AG04450 (cell line): ENCODE data around the gene USP53. TPM values are rescaled to one million over a fixed set of nuclear protein-coding genes. Genes with fewer than 3 reads are reported as not detected.

Source experiments
- CTCF ChIA-PET: fragments of 300-600, 350-600 bp; formaldehyde crosslinking; extraction: SDS; loops from one replicate; lab custom pipeline; 2022; ENCODE audit warnings: antibody characterized with exemption, inconsistent platforms; lab: Charles Lee
- POLR2A ChIA-PET: fragments of 350-600 bp; formaldehyde crosslinking; extraction: SDS; loops from one replicate; lab custom pipeline; 2021; ENCODE audit warnings: antibody characterized with exemption, inconsistent platforms; lab: Yijun Ruan, JAX
- DNase-seq: peaks from one replicate; pipeline ENCODE4 v3.0.0-alpha.2; 2011; ENCODE audit warnings: low read depth, low spot score
- H3K27ac ChIP-seq: one replicate; pipeline ENCODE4 v1.5.1; 2012; ENCODE audit warnings: low read depth, low read length, control low read depth
- H3K27me3 ChIP-seq: one replicate; pipeline ENCODE4 v1.6.0; 2012; ENCODE audit warnings: low read length; ENCODE audit not compliant: control insufficient read depth, insufficient read depth
- H3K4me3 ChIP-seq: 2 replicates; pipeline ENCODE4 v1.5.1; 2011; ENCODE audit warnings: mild to moderate bottlenecking, low read depth, low read length, control low read depth
- H3K9me3 ChIP-seq: 2 replicates; pipeline ENCODE4 v1.5.1; 2012; ENCODE audit warnings: low read length; ENCODE audit not compliant: control insufficient read depth, insufficient read depth
- polyA plus RNA-seq: library from polyadenylated mRNA; depleted of rRNA; stranded (reverse); fragments of >200 nt; gene quantifications from 2 replicates; pipeline ENCODE4 v1.2.3, GENCODE V29; 2011
- TF ChIP-seq, protein P1 (sequence below): IDR thresholded peaks from 2 replicates; pipeline ENCODE4 v1.5.1; 2011; ENCODE audit warnings: low read depth, low read length, control low read depth, inconsistent platforms

Gene USP53
- polyA plus RNA-seq, 1 experiment, result 19.0 TPM

DNA sequence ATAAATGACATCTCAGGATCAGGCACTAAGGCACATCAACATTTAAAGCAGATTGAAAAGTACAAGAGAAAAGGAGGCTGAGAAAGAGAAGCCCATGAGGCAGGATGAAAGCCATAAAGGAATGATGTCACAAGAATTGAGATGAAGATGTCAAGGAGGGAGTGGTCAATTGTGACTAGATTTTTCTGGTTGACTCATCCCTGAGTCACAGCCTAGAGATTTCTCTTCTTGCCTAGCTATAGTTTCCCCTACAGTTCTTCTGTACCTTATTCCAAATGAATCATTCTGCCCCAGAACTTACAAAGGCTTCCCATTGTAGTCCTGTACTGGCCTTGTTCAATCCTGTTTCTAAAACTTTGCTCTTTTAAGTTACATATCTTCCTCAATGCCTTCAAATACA, 3.4 kb upstream of the USP53 start:
- H3K27ac ChIP-seq, result no peak overlapping the region
- H3K9me3 ChIP-seq, result no peaks in the 10 kb centered on the region
- ChIA-PET CTCF (interaction anchor here (0.6 kb wide), 1 partner anchor 680 kb away, joined by 3 read pairs; no protein-coding TSS in a partner anchor), POLR2A (no interaction called here)
- no peak overlapping the region for H3K4me3 ChIP-seq
- H3K27me3 ChIP-seq, result no peaks in the 10 kb centered on the region
- peak; percentile 66 for DNase-seq
- TF ChIP-seq, protein P1, sequence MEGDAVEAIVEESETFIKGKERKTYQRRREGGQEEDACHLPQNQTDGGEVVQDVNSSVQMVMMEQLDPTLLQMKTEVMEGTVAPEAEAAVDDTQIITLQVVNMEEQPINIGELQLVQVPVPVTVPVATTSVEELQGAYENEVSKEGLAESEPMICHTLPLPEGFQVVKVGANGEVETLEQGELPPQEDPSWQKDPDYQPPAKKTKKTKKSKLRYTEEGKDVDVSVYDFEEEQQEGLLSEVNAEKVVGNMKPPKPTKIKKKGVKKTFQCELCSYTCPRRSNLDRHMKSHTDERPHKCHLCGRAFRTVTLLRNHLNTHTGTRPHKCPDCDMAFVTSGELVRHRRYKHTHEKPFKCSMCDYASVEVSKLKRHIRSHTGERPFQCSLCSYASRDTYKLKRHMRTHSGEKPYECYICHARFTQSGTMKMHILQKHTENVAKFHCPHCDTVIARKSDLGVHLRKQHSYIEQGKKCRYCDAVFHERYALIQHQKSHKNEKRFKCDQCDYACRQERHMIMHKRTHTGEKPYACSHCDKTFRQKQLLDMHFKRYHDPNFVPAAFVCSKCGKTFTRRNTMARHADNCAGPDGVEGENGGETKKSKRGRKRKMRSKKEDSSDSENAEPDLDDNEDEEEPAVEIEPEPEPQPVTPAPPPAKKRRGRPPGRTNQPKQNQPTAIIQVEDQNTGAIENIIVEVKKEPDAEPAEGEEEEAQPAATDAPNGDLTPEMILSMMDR, result no peak

DNA sequence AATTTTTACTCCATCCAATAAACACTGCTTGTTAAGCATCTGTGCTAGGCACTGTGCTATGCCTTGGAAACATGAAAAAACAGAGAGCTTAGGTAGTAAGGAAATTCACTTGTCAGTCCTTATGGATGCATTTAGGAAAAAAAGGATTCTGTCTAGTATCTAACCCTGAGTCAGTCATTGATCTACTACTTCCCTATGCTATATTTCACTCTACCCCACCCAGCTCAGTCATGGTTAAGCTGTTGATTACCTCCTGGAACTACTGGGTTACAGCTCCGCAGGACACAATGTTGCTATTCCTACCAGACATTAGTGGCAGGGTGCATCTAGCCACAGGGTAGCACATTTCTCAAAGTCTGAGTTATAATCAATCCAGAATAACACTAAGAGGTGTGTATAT, 2.9 kb upstream of the USP53 start:
- TF ChIP-seq, protein P1, result no peak
- CTCF ChIA-PET, result interaction anchor here (0.6 kb wide), 1 partner anchor 679 kb away, joined by 3 read pairs; no protein-coding TSS in a partner anchor
- H3K27ac ChIP-seq, result peak overlapping the region; percentile 22
- no peak for DNase-seq
- H3K4me3 ChIP-seq, result no peak overlapping the region
- POLR2A ChIA-PET, result interaction anchor here (0.5 kb wide), 1 partner anchor 195 kb away, joined by 3 read pairs; no protein-coding TSS in a partner anchor
- H3K9me3 ChIP-seq, result no peaks in the 10 kb centered on the region
- H3K27me3 ChIP-seq, result no peaks in the 10 kb centered on the region

DNA sequence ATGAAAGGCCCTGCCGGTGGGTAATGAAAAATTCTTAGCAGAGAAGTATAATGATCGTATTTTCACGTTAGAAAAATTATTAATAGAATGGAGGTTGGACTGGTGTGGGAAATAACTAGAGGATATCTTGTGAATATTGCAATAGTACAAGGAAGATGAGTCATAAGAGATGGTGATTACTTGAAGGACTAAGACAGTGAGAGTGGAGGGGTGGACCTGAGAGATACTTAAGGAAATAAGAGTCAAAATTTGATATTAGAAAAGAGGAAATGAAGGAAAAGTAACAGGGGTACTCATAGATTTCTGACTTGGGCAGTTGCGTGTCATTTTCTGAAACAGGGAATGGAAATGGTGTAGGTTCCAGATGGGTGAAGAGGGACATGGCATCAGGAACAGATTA, 1.7 kb upstream of the USP53 start:
- DNase-seq, result no peak

DNA sequence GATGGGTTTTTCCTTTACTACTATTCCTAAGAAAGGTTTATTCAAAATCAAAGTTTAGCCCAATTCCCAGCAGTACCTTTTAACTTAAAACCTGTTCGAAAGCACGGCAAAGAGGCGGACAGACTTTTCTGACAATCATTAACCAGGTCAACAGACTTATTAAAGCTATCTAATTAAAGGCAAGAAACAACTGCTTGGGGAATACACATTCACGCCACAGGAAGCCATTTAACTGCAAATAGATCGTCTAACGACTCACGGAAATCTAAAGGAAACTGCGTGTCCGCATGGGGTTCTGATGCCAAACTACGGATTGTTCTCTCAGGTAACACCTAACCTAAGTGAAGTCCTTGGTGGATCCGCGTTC, 663 bp upstream of the USP53 start:
- no peak for DNase-seq
- ChIA-PET CTCF (interaction anchor here (1.4 to 4.4 kb wide), 2 partner anchors 17 to 170 kb away, joined by 3 to 31 read pairs; no protein-coding TSS in a partner anchor), POLR2A (interaction anchor here (1.1 to 2.7 kb wide), 6 partner anchors 88 to 186 kb away, joined by 3 to 14 read pairs (median 6); a partner anchor contains a TSS)
- Histone ChIP-seq H3K27ac (peak overlapping the region; percentile 79), H3K27me3 (no peaks in the 10 kb centered on the region), H3K9me3 (no peaks in the 10 kb centered on the region), H3K4me3 (peak overlapping the region; percentile 81)
- TF ChIP-seq, protein P1, result no peak

More for the DNA sequence above, 1.7 kb upstream of the USP53 start:
- no peaks in the 10 kb centered on the region for H3K9me3 ChIP-seq
- TF ChIP-seq, protein P1, result no peak
- H3K27ac ChIP-seq, result no peak overlapping the region
- no peak overlapping the region for H3K4me3 ChIP-seq
- no peaks in the 10 kb centered on the region for H3K27me3 ChIP-seq
- ChIA-PET POLR2A (no interaction called here), CTCF (no interaction called here)

DNA sequence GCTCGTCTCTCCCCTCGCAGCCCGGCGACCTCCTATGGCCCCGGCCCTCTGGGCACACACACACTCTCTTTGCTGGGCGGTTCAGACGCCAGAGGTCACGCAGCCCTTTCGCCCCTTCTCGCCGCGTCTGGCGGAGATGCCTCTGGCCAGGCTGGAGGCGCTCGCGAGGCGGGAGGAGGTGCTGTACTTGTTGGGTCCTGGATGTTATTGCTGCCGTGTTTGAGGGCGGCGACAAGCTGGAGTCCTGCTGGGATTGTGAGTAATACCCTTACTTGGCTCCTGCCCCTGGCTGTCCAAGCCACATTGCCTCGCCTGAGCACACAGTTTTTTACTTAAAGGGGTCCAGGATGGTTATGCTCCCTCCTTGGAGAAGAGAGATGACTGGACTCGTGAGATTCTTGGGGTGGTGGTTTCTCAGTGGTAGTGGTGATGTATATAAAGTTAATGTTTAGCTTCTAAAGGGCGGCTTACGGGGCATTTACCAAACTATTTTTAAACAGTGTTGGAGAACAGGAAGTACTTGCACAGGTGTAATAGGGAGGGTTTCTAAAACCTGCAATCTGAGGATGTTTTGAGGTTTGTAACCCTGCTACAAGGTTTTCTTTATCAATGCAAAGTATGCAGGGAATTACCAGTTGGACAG, 572 bp downstream of the USP53 start:
- H3K9me3 ChIP-seq, result no peaks in the 10 kb centered on the region
- TF ChIP-seq, protein P1, result peak; percentile 42; the same call in 1 of the 2 replicates
- ChIA-PET POLR2A (interaction anchor here (0.8 to 2.7 kb wide), 6 partner anchors 87 to 224 kb away, joined by 3 to 14 read pairs (median 6); a partner anchor contains a TSS), CTCF (interaction anchor here (0.7 to 4.4 kb wide), 12 partner anchors 9 to 245 kb away, joined by 3 to 31 read pairs (median 3); no protein-coding TSS in a partner anchor)
- peak overlapping the region; percentile 81 for H3K4me3 ChIP-seq
- DNase-seq, result peak; percentile 75
- H3K27me3 ChIP-seq, result no peaks in the 10 kb centered on the region
- H3K27ac ChIP-seq, result peak overlapping the region; percentile 79
